HL-60/S4 (cell line): ENCODE results near the gene GOLGA8F.
"Not testable (repeated sequence)": the region's sequence is repeated elsewhere in the genome, so short reads cannot be mapped to it uniquely, and the experiment has no call there.

Experiments used
- in situ Hi-C: fragments of 300-500 bp; cut with MboI; formaldehyde crosslinking; loops from 2 replicates; pipeline ENCODE4 v1.14.3; 2022; ENCODE audit warnings: low sequenced_read_pairs

The GOLGA8F gene

GRCh38 chr15:28378364-28378763, at the start of gene GOLGA8F:
Gene GOLGA8F, plus strand, starts transcription at chr15:28378664. Its CDS starts 98 bp downstream, at chr15:28378762.
- in situ Hi-C loops = not testable (repeated sequence)

GRCh38 chr15:28357984-28358383, 20.5 kb upstream of the GOLGA8F start, which contains the start of gene GOLGA6L24:
Gene GOLGA6L24, minus strand, starts transcription at chr15:28358084. Its CDS starts 61 bp downstream, at chr15:28358023.
- in situ Hi-C loops = not testable (repeated sequence)

GRCh38 chr15:28365502-28365901, 13.0 kb upstream of the GOLGA8F start:
- in situ Hi-C loops = not testable (repeated sequence)

DNA sequence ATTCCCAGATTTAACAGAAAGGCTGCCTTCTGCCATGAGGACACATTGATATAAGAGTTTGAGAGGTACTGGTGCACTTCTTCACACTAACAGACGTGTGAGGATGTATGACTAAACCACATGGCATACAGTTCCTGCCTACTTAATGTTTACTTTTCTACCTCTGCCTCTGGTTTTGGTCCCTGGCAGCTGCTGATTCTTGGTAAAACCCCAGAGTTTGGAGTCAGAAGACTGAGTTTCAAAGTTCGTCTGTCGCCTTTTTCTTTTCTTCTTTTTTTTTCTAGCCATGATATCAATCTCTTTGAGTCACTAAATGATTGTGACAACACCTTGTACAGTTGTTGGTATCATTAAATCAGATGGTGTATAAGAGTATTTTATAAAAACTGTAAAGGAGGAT, 1.6 kb downstream of the GOLGA8F start:
- in situ Hi-C loops = not testable (repeated sequence)

- in situ Hi-C loops = not testable (repeated sequence)
These were observed 17.6 kb downstream of the GOLGA8F start for GRCh38 chr15:28396022-28396421.

DNA sequence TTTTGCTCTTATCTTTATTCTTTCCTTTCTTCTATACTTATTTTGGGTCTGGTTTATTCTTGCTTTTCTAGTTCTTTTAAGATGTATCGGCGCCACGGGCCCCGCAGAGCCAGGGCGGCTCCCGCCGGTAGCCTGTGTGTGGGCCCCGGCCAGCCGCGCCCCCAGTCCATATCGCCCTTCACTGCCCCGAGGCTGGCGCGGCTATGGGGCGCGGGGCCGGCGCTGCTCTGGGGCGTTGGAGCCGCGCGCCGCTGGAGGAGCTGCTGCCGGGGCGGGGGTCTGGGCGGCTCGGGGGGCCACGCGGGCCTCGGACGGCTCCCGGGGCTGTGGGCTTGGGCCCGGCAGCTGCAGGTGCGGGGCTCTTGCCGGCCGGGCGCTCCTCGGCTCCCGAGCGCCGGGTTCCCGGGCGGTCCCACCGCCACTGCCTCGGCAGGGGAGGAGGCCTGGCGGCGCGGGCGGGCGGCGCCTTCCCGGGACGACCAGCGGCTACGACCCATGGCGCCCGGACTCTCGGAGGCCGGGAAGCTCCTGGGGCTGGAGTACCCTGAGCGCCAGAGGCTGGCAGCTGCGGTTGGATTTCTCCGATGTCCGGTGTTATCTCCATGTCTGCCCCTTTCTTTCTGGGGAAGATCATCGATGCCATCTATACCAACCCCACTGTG, 24.4 kb downstream of the GOLGA8F start:
- in situ Hi-C loops = not testable (repeated sequence)

DNA sequence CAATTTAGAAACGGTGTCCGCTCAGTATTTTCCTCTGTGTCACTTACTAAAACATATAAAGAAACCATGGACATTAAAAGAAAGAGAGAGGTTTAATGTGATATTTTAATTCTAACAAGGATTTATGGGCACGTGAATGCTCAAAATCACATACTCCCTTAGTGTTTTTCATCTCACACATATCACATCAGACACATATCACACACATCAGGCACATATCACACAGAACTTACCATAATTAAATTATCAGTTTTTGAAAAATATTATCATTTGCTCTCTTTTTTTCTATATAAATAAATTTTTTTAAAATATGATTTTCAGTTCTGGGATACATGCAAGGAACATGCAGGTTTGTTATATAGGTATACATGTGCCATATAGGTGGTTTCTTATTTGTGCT, 42.0 kb downstream of the GOLGA8F start:
- in situ Hi-C loops = not testable (repeated sequence)

DNA sequence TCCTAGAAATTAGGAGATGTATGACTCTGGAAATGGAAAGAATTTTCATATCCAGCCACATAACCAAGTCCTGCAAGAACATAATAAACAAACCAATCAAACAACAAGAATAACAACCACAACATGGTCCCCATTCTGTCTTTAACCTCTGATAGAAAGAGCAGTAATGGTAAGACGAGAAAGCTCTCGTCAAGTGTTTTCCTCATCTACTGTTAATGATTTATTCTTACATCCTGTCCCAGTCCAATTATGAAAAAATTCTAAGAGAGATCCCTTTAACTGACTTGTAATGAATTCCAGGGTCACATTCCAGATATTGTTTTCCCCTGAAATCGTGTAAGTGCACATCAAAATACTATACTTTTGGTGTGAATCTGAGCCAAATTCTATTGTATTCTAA, 57.1 kb downstream of the GOLGA8F start:
- in situ Hi-C loops = not testable (repeated sequence)
